Endothelial cell of umbilical vein (primary cell): ENCODE results near the gene CCDC47. TPM values are rescaled to one million over a fixed set of nuclear protein-coding genes. Genes with fewer than 3 reads are reported as not detected.

Experiments
- BruUV-seq: library from RNA; stranded (reverse); fragments of 400-500 nt; replicated peaks from 2 replicates; lab custom pipeline; 2021; lab: Mats Ljungman, UMichigan
- CTCF ChIA-PET: fragments of 300-600, 350-600 bp; sonication (Branson Sonifier 250); formaldehyde crosslinking; loops from one replicate; lab custom pipeline; 2021; ENCODE audit warnings: antibody characterized with exemption, inconsistent platforms; lab: Charles Lee
- POLR2A ChIA-PET: fragments of 300-600, 350-600 bp; sonication (Branson Sonifier 250); formaldehyde crosslinking; loops from one replicate; lab custom pipeline; 2021; ENCODE audit warnings: antibody characterized with exemption, inconsistent platforms; lab: Charles Lee
- DNase-seq: peaks from one replicate; pipeline ENCODE4 v3.0.0-alpha.2; 2011; ENCODE audit warnings: low read depth, low spot score
- FAIRE-seq: peaks from 2 replicates; lab custom pipeline; 2011; peaks lifted over from hg19 to GRCh38; lab: Jason Lieb, UNC
- H2AFZ ChIP-seq: 2 replicates; pipeline ENCODE4 v1.6.0; 2012; ENCODE audit warnings: low read depth, low read length, control low read depth, inconsistent platforms
- H3K27ac ChIP-seq: 2 replicates; pipeline ENCODE4 v1.5.1; 2011; ENCODE audit warnings: low read depth, mild to moderate bottlenecking, control low read depth, low read length, moderate library complexity; ENCODE audit not compliant: insufficient read depth
- H3K27me3 ChIP-seq, 2 experiments: 2 replicates each; pipeline versions ENCODE4 v1.6.0 to v1.6.1; 2011; ENCODE audit warnings: low read length in 2 of 2, mixed read lengths in 1 of 2; ENCODE audit not compliant: control insufficient read depth in 2 of 2, insufficient read depth in 2 of 2
- H3K36me3 ChIP-seq, 2 experiments: 2 replicates in 1 of 2; 3 replicates in 1 of 2; pipeline ENCODE4 v1.5.1; 2011; ENCODE audit warnings: low read length in 2 of 2, mild to moderate bottlenecking in 1 of 2, moderate library complexity in 1 of 2; ENCODE audit not compliant: control insufficient read depth in 2 of 2, insufficient read depth in 2 of 2; ENCODE audit errors: extremely low read depth in 1 of 2
- H3K4me1 ChIP-seq: 3 replicates; pipeline ENCODE4 v1.5.1; 2011; ENCODE audit warnings: mild to moderate bottlenecking, low read length; ENCODE audit not compliant: control insufficient read depth, insufficient read depth; ENCODE audit errors: extremely low read depth
- H3K4me2 ChIP-seq: 2 replicates; pipeline ENCODE4 v1.6.1; 2011; ENCODE audit warnings: low read length, control low read depth, mixed read lengths; ENCODE audit not compliant: insufficient read depth
- H3K4me3 ChIP-seq, 3 experiments: fragments of 200-600 bp in 1 of 3; sonication (generic), shearing (Covaris generic) in 1 of 3; replicated peaks in 1 of 3; 2 replicates each; pipeline ENCODE4 v1.5.1; 2011 to 2016; ENCODE audit warnings: control low read depth in 3 of 3, low read length in 3 of 3, mild to moderate bottlenecking in 2 of 3, inconsistent platforms in 1 of 3, low read depth in 1 of 3, moderate library complexity in 1 of 3; ENCODE audit not compliant: insufficient read depth in 1 of 3
- H3K79me2 ChIP-seq: 2 replicates; pipeline ENCODE4 v1.6.0; 2012; ENCODE audit warnings: low read length, inconsistent platforms; ENCODE audit not compliant: control insufficient read depth, insufficient read depth
- H3K9ac ChIP-seq: replicated peaks from 2 replicates; pipeline ENCODE3; 2011; ENCODE audit warnings: low read length, control low read depth; ENCODE audit not compliant: insufficient read depth; ENCODE audit errors: extremely low read depth
- H3K9me1 ChIP-seq: replicated peaks from 3 replicates; pipeline ENCODE4 v1.6.0; 2011; ENCODE audit warnings: mild to moderate bottlenecking, low read length; ENCODE audit not compliant: control insufficient read depth, insufficient read depth; ENCODE audit errors: extremely low read depth
- H3K9me3 ChIP-seq: replicated peaks from 2 replicates; pipeline ENCODE4 v1.5.1; 2012; ENCODE audit warnings: low read length, inconsistent platforms; ENCODE audit not compliant: control insufficient read depth, insufficient read depth
- H4K20me1 ChIP-seq: replicated peaks from 2 replicates; pipeline ENCODE3; 2011; ENCODE audit warnings: mild to moderate bottlenecking, low read length; ENCODE audit not compliant: control insufficient read depth, insufficient read depth; ENCODE audit errors: extremely low read depth
- EZH2 ChIP-seq: IDR thresholded peaks from 2 replicates; pipeline ENCODE4 v1.6.1; 2012; ENCODE audit warnings: borderline replicate concordance, low read depth, mild to moderate bottlenecking, moderate library complexity, low read length, inconsistent platforms; ENCODE audit not compliant: severe bottlenecking
- FOS ChIP-seq: IDR thresholded peaks from 2 replicates; pipeline ENCODE4 v1.6.1; 2011; ENCODE audit warnings: mild to moderate bottlenecking, low read length, moderate library complexity, borderline replicate concordance; ENCODE audit not compliant: insufficient read depth
- GATA2 ChIP-seq: IDR thresholded peaks from 2 replicates; pipeline ENCODE4 v1.7.0; 2011; ENCODE audit warnings: low read depth, mild to moderate bottlenecking, moderate library complexity, mixed read lengths, low read length; ENCODE audit not compliant: insufficient read length, insufficient read depth
- JUN ChIP-seq: IDR thresholded peaks from 2 replicates; pipeline ENCODE4 v1.6.1; 2011; ENCODE audit warnings: borderline replicate concordance, low read depth; ENCODE audit not compliant: insufficient read length, insufficient read depth
- MYC ChIP-seq: IDR thresholded peaks from one replicate; pipeline ENCODE4 v1.6.1; 2011; ENCODE audit warnings: mild to moderate bottlenecking, low read depth, low read length
- POLR2A ChIP-seq: IDR thresholded peaks from 2 replicates; pipeline ENCODE4 v1.6.1; 2012; ENCODE audit warnings: low read depth, mild to moderate bottlenecking, control low read depth, low read length
- POLR2AphosphoS5 ChIP-seq: IDR thresholded peaks from 2 replicates; pipeline ENCODE4 v1.6.1; 2012; ENCODE audit warnings: low read depth, mild to moderate bottlenecking, control low read depth, low read length, moderate library complexity; ENCODE audit not compliant: insufficient read depth
- dilution Hi-C: fragments of 300-500 bp; cut with MboI; formaldehyde crosslinking; loops from one replicate; pipeline ENCODE4 v1.15.0; 2019; ENCODE audit warnings: low sequenced_read_pairs; ENCODE audit not compliant: extremely low pct_ligation_motif_present
- intact Hi-C: fragments of 100-400 bp; cut with micrococcal nuclease; formaldehyde crosslinking; loops from one replicate; pipeline ENCODE4 v1.10.0; 2022
- polyA plus RNA-seq, 4 experiments: library from polyadenylated mRNA; depleted of rRNA in 3 of 4; stranded (reverse) in 3 of 4; unstranded in 1 of 4; fragments of >200 nt; gene quantifications; 2 replicates each; pipeline versions ENCODE4 v1.2.1 to v1.2.3, GENCODE V29; 2011 to 2012; ENCODE audit warnings: missing spikeins in 1 of 4
- total RNA-seq: library from RNA; stranded (reverse); gene quantifications from 2 replicates; pipeline ENCODE4 v1.2.3, GENCODE V29; 2021
- TF ChIP-seq, protein P1 (sequence below): IDR thresholded peaks from 2 replicates; pipeline ENCODE4 v1.6.1; 2011; ENCODE audit not compliant: insufficient read depth, insufficient read length
- TF ChIP-seq, protein P2 (sequence below), 2 donors: IDR thresholded peaks; 1 replicate in 1 of 2; 2 replicates in 1 of 2; pipeline ENCODE4 v1.5.1; 2011; ENCODE audit warnings: low read length in 2 of 2, mild to moderate bottlenecking in 2 of 2, moderate library complexity in 2 of 2, control low read depth in 1 of 2, inconsistent platforms in 1 of 2, low read depth in 1 of 2; ENCODE audit not compliant: insufficient read depth in 1 of 2; ENCODE audit errors: extremely low read depth in 1 of 2

Gene CCDC47
- total and polyA plus RNA-seq, 2 donors (not counting 3 experiments of a cell fraction or from before 2014, with no cell fraction given), result 21.7 to 76.5 TPM

DNA sequence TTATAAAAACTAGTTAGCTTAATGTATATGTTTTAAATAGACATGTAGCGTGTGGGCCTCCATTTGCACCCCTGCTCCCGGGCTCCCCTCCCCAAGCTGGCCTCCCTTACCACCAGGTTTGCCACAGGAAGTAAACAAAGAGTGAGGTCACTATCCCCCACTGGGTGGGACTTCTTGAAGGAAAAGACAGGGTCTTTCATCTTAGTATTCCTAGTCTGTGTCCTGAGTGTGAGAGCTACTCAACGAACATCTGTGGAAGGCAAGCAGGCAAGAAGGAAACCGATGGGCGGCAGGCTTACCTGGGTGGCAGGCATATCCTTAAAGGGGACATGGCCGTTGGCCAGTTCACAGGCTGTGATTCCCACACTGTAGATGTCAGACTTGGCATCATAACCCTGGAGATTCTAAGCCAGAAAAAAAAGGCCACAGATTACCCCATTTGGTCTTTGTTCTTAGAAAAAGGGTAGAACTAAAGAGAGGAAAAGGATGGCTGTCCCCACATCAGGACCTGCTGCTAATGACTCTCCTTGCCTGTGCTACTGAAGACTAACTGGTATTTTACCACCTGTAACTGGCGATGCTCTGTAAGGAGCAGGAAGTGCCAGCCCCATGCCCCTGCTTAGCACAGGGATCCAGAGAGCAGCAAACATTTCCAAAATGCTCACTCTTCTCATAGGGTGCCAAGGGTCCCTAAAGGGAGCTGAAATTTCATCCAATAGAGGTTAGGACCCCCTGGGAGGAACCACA, 66.9 kb downstream of the CCDC47 start:
- H3K4me3 ChIP-seq, result no peak overlapping the region
- TF ChIP-seq POLR2A, result no peak
- TF ChIP-seq EZH2, result no peak
- intact Hi-C loops, result no loop called here
- POLR2A ChIA-PET, result no interaction called here
- H3K9me3 ChIP-seq, result no peaks in the 10 kb centered on the region
- dilution Hi-C loops, result no loop called here
- H3K4me1 ChIP-seq, result peaks cover 10% of the 10 kb centered on the region
- DNase-seq (no peak), FAIRE-seq (no peak)
- BruUV-seq, result no TSS peak
- no peak overlapping the region for H3K9ac ChIP-seq
- H3K27me3 ChIP-seq, result no peaks in the 10 kb centered on the region
- H3K9me1 ChIP-seq, result no peaks in the 10 kb centered on the region
- H4K20me1 ChIP-seq, result no peaks in the 10 kb centered on the region
- CTCF ChIA-PET, result interaction anchor here (0.9 to 1.4 kb wide), 2 partner anchors 9 to 281 kb away, joined by 4 read pairs; no protein-coding TSS in a partner anchor
- no peak overlapping the region for H3K4me2 ChIP-seq
- no peak overlapping the region for H3K27ac ChIP-seq
- peaks cover 0 to 19% of the 10 kb centered on the region in 2 experiments for H3K36me3 ChIP-seq
- no peak overlapping the region for H2AFZ ChIP-seq
- H3K79me2 ChIP-seq, result peaks cover 3% of the 10 kb centered on the region

DNA sequence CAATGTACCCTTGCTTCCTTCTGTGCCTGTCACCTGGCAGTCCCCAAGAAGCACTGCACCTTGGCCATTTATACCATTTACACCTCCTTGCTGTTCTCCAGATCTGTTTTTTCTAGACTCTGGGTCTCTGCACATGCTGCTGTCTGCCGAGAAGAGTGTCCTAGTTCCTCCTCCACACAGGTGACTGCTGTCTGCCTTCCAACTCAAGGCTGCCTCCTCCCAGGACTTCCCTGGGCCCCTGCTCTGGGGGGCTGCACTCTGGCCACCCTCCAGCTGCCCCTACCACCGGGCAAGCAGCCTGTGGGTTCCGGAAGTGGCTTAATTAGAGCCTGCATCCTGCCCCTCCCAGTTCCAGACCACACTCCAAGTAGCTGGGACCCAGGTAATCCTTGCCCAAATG, 67.7 kb downstream of the CCDC47 start:
- Histone ChIP-seq H4K20me1 (no peaks in the 10 kb centered on the region), H3K27ac (no peak overlapping the region), H3K4me2 (no peak overlapping the region), H3K4me1 (peaks cover 18% of the 10 kb centered on the region), H3K9me3 (no peaks in the 10 kb centered on the region), H3K9me1 (no peaks in the 10 kb centered on the region), H3K36me3 (peaks cover 0 to 17% of the 10 kb centered on the region in 2 experiments), H3K4me3 (no peak overlapping the region), H3K27me3 (no peaks in the 10 kb centered on the region), H3K9ac (no peak overlapping the region), H3K79me2 (peaks cover 7% of the 10 kb centered on the region), H2AFZ (no peak overlapping the region)
- no peak for TF ChIP-seq GATA2
- no peak for TF ChIP-seq MYC
- no peak for TF ChIP-seq EZH2
- TF ChIP-seq POLR2AphosphoS5, result no peak
- TF ChIP-seq POLR2A, result no peak
- TF ChIP-seq, protein P1, sequence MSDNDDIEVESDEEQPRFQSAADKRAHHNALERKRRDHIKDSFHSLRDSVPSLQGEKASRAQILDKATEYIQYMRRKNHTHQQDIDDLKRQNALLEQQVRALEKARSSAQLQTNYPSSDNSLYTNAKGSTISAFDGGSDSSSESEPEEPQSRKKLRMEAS, result no peak
- TF ChIP-seq, protein P2, sequence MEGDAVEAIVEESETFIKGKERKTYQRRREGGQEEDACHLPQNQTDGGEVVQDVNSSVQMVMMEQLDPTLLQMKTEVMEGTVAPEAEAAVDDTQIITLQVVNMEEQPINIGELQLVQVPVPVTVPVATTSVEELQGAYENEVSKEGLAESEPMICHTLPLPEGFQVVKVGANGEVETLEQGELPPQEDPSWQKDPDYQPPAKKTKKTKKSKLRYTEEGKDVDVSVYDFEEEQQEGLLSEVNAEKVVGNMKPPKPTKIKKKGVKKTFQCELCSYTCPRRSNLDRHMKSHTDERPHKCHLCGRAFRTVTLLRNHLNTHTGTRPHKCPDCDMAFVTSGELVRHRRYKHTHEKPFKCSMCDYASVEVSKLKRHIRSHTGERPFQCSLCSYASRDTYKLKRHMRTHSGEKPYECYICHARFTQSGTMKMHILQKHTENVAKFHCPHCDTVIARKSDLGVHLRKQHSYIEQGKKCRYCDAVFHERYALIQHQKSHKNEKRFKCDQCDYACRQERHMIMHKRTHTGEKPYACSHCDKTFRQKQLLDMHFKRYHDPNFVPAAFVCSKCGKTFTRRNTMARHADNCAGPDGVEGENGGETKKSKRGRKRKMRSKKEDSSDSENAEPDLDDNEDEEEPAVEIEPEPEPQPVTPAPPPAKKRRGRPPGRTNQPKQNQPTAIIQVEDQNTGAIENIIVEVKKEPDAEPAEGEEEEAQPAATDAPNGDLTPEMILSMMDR (IDR thresholded peaks at IDR 0.05; ENCODE audit: extremely low read depth in 1 of 2, insufficient read depth in 1 of 2, low read depth in 1 of 2, low read length in 2 of 2), result no peak
- no peak for TF ChIP-seq FOS
- no peak for TF ChIP-seq JUN
- POLR2A ChIA-PET, result no interaction called here
- dilution Hi-C loops, result no loop called here
- CTCF ChIA-PET, result interaction anchor here (0.9 to 1.4 kb wide), 2 partner anchors 9 to 280 kb away, joined by 4 read pairs; no protein-coding TSS in a partner anchor
- DNase-seq, result no peak
- no TSS peak for BruUV-seq
- no peak for FAIRE-seq
- intact Hi-C loops, result no loop called here
